PC-3 (cell line): ENCODE results near the gene NOX4.

Source experiments
- CTCF ChIP-seq: fragments of 300-600 bp; sonication (generic); conservative IDR thresholded peaks from 2 replicates; pipeline ENCODE4 v1.5.1; 2017; ENCODE audit warnings: antibody characterized with exemption, low read depth, mild to moderate bottlenecking, low read length
- EZH2 ChIP-seq: fragments of 300-600 bp; sonication (generic); IDR thresholded peaks from one replicate; pipeline ENCODE4 v1.6.1; 2017; ENCODE audit warnings: antibody characterized with exemption, mild to moderate bottlenecking, low read length; ENCODE audit not compliant: unreplicated experiment

- TF ChIP-seq CTCF: no peak
- no peak for TF ChIP-seq EZH2
Observed at GRCh38 chr11:89457190-89457589, 34.0 kb downstream of the NOX4 start.
